K562 (cell line): Measurements from ENCODE around the gene SLC12A9. TPM values are rescaled to one million over a fixed set of nuclear protein-coding genes. Genes with fewer than 3 reads are reported as not detected.

Source experiments
- ARID4B ChIP-seq: sonication (generic); formaldehyde crosslinking; IDR thresholded peaks from 2 replicates; pipeline ENCODE4 v1.8.0; 2022; ENCODE audit warnings: mild to moderate bottlenecking, missing genetic modification reagents
- BRF2 ChIP-seq: IDR thresholded peaks from 3 replicates; pipeline ENCODE4 v1.6.1; 2011; ENCODE audit warnings: borderline replicate concordance, mild to moderate bottlenecking; ENCODE audit not compliant: insufficient read length, insufficient read depth
- CBX5 ChIP-seq: IDR thresholded peaks from 2 replicates; pipeline ENCODE4 v1.6.1; 2014; ENCODE audit warnings: low read depth, borderline replicate concordance
- DIDO1 ChIP-seq: fragments of 450-650 bp; IDR thresholded peaks from 2 replicates; pipeline ENCODE4 v1.6.1; 2016; ENCODE audit warnings: low read depth, missing biosample characterization, missing genetic modification characterization
- E2F4 ChIP-seq: sonication (generic); formaldehyde crosslinking; IDR thresholded peaks from 2 replicates; pipeline ENCODE4 v1.8.0; 2022; ENCODE audit warnings: mild to moderate bottlenecking, low read depth, missing genetic modification reagents
- EHMT2 ChIP-seq: fragments of 450-650 bp; IDR thresholded peaks from 2 replicates; pipeline ENCODE4 v1.6.1; 2018; ENCODE audit warnings: antibody characterized with exemption
- EWSR1 ChIP-seq: fragments of 450-650 bp; IDR thresholded peaks from 2 replicates; pipeline ENCODE4 v1.6.1; 2018; ENCODE audit warnings: borderline replicate concordance, mild to moderate bottlenecking, low read depth, moderate library complexity; ENCODE audit not compliant: partially characterized antibody
- HDAC6 ChIP-seq: IDR thresholded peaks from 2 replicates; pipeline ENCODE4 v1.6.1; 2012; ENCODE audit warnings: low read depth, mild to moderate bottlenecking, control low read depth, inconsistent platforms, low read length, moderate library complexity
- ILF3 ChIP-seq: fragments of 450-650 bp; IDR thresholded peaks from 2 replicates; pipeline ENCODE4 v1.6.1; 2018; ENCODE audit warnings: antibody characterized with exemption, mild to moderate bottlenecking, moderate library complexity, borderline replicate concordance
- JUND ChIP-seq, 2 experiments: IDR thresholded peaks; 2 replicates in 1 of 2; 3 replicates in 1 of 2; pipeline ENCODE4 v1.6.1; 2011; ENCODE audit warnings: borderline replicate concordance in 2 of 2, low read depth in 2 of 2, low read length in 2 of 2, improper control_type of control experiment in 1 of 2, missing biosample characterization in 1 of 2, missing genetic modification characterization in 1 of 2, missing genetic modification reagents in 1 of 2
- L3MBTL2 ChIP-seq: fragments of 450-650 bp; IDR thresholded peaks from 2 replicates; pipeline ENCODE4 v1.6.1; 2016; ENCODE audit warnings: mild to moderate bottlenecking, moderate library complexity
- SAP30 ChIP-seq: fragments of 200-600 bp; sonication (generic); IDR thresholded peaks from 2 replicates; pipeline ENCODE4 v1.6.1; 2012; ENCODE audit warnings: borderline replicate concordance, low read depth, mild to moderate bottlenecking, moderate library complexity, low read length, control low read depth, inconsistent platforms; ENCODE audit not compliant: insufficient read depth, poor library complexity, severe bottlenecking
- SNIP1 ChIP-seq: fragments of 450-650 bp; IDR thresholded peaks from 2 replicates; pipeline ENCODE4 v1.7.1; 2017; ENCODE audit warnings: low read depth, mild to moderate bottlenecking
- SRSF9 ChIP-seq: fragments of 200-400 bp; formaldehyde crosslinking; IDR thresholded peaks from 2 replicates; pipeline ENCODE4 v1.6.1; 2017; ENCODE audit warnings: low read depth, low read length, borderline replicate concordance
- TARDBP ChIP-seq: fragments of 450-650 bp; IDR thresholded peaks from 2 replicates; pipeline ENCODE4 v1.6.1; 2016
- ZEB2 ChIP-seq: fragments of 450-650 bp; IDR thresholded peaks from 2 replicates; pipeline ENCODE4 v1.6.1; 2016
- ZNF232 ChIP-seq: sonication (generic); formaldehyde crosslinking; IDR thresholded peaks from 2 replicates; pipeline ENCODE4 v1.8.0; 2022; ENCODE audit warnings: mild to moderate bottlenecking, missing genetic modification reagents
- ZNF431 ChIP-seq: sonication (generic); formaldehyde crosslinking; IDR thresholded peaks from 2 replicates; pipeline ENCODE4 v1.8.0; 2022; ENCODE audit warnings: mild to moderate bottlenecking, missing genetic modification reagents
- ZNF76 ChIP-seq: fragments of 250-450 bp; sonication (Bioruptor Pico); IDR thresholded peaks from 2 replicates; pipeline ENCODE4 v1.4.0; 2020; ENCODE audit warnings: mild to moderate bottlenecking, moderate library complexity, borderline replicate concordance
- polyA plus RNA-seq, 8 experiments: library from polyadenylated mRNA; depleted of rRNA in 4 of 8; stranded (reverse) in 5 of 8; unstranded in 3 of 8; fragments of >200 nt; fragmentation: Nextera tagmentation in 2 of 8; fragmentation: Illumina TruSeq in 1 of 8; extraction: Ambion mirVana in 2 of 8; extraction: Trizol in 1 of 8; gene quantifications; 2 replicates each; pipeline versions ENCODE4 v1.2.1 to v1.2.3, GENCODE V29; 2011 to 2014; ENCODE audit warnings: inconsistent platforms in 1 of 8, missing spikeins in 1 of 8
- total RNA-seq, 7 experiments: library from RNA; depleted of rRNA in 6 of 7; stranded (reverse); fragments of >200 nt in 6 of 7; fragmentation: Illumina TruSeq in 2 of 7; extraction: Trizol in 2 of 7; gene quantifications; 2 replicates each; pipeline versions ENCODE4 v1.2.1 to v1.2.3, GENCODE V29; 2011 to 2021; ENCODE audit warnings: low replicate concordance in 1 of 7
- TF ChIP-seq, protein P1 (sequence below): fragments of 250-450 bp; sonication (Bioruptor Pico); IDR thresholded peaks from 2 replicates; pipeline ENCODE4 v1.6.1; 2021; ENCODE audit warnings: mild to moderate bottlenecking

Gene SLC12A9
- total and polyA plus RNA-seq, 9 of the 15 experiments (the other 6 are each of a cell fraction or from before 2014, with no cell fraction given) = 0.06 to 20.2 (median 10.7) TPM

DNA sequence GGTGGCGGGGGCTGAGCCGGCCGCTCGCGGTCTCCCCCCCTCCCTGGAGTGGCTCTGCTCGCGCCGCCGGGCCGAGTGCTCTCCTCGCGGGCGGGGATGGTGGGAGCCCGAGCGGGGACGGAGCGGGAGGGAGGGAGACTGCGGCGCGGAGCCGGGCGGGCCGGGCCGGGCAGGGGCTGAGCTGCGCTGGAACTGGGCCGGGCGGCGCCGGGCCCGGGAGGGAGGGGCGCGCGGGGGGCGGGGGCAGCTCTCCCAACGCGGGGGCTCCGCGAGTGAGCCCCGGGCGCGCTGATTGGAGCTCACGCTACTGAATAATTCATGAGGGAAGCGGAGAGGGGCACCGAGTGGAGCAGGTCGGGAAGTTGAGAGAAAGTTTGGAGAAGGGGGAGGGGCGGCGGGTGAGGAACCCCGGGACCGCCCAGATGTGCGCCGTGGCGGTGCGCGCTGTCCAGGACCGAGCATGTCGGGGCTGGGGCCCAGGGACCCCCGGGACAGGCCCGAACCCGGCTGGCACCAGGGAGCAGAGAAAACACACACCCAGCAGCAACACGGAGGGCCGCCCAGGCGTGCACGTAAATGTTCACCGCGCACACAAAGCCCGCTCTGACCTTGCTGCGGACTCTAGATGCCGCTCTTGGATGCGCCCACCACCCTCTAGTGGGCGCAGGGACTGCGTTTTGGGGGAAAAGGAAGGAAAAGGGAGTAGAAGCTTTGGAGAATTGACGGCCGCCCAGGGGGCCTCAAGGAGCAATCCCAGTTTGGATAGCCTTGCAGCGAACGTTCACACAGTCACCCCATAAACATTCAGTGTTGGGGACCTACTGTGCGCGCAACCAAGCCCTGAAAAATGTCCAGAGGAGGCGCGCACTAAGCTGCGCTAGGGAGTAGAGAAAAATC, 24.9 kb upstream of the SLC12A9 start, which contains the start of gene EPHB4 (continued):
- TF ChIP-seq E2F4 (CRISPR knock-in tag) (0 out of 2 replicates have a peak, but pooled peaks have one; percentile 14), SRSF9 (no peak), SNIP1 (no peak), ZNF76 (CRISPR knock-in tag) (no peak), TARDBP (0 out of 2 replicates have a peak, but pooled peaks have one; percentile 51), JUND (IDR thresholded peaks at IDR 0.05; ENCODE audit: borderline replicate concordance, low read depth, low read length) (no peak), JUND (tag; IDR thresholded peaks at IDR 0.05; ENCODE audit: borderline replicate concordance, low read depth, low read length) (no peak; the same call in 2 of the 3 replicates), SAP30 (peak; percentile 32), L3MBTL2 (peak; percentile 64), EHMT2 (no peak), ARID4B (CRISPR knock-in tag) (peak; percentile 85; the same call in 1 of the 2 replicates), ILF3 (no peak), ZNF232 (CRISPR knock-in tag) (no peak), DIDO1 (tag) (no peak; the same call in 1 of the 2 replicates), ZNF431 (CRISPR knock-in tag) (no peak), BRF2 (no peak), CBX5 (no peak), EWSR1 (no peak), HDAC6 (no peak), ZEB2 (0 out of 2 replicates have a peak, but pooled peaks have one; percentile 41)
- TF ChIP-seq, protein P1, sequence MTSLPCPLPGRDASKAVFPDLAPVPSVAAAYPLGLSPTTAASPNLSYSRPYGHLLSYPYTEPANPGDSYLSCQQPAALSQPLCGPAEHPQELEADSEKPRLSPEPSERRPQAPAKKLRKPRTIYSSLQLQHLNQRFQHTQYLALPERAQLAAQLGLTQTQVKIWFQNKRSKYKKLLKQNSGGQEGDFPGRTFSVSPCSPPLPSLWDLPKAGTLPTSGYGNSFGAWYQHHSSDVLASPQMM (CRISPR knock-in tag) = no peak
